GM23338 (cell line): ENCODE data around the gene BACH1. TPM values are rescaled to one million over a fixed set of nuclear protein-coding genes. Genes with fewer than 3 reads are reported as not detected.

Experiments used
- ATAC-seq: fragments of 200-7000 bp; cut with Tn5 transposase; 3 replicates; pipeline ENCODE4 v1.9.1; 2020
- DNase-seq: peaks from one replicate; pipeline ENCODE4 v3.0.0-alpha.2; 2015; ENCODE audit warnings: low spot score
- H2AFZ ChIP-seq: fragments of 200-600 bp; sonication (generic); 2 replicates; pipeline ENCODE4 v1.8.0; 2016; ENCODE audit warnings: antibody characterized with exemption, mild to moderate bottlenecking, moderate library complexity
- H3F3A ChIP-seq: fragments of 200-600 bp; sonication (generic); replicated peaks from 2 replicates; pipeline ENCODE4 v1.8.0; 2017; ENCODE audit warnings: antibody characterized with exemption, mixed run types, low read depth
- H3K27ac ChIP-seq: fragments of 200-600 bp; sonication (generic); 2 replicates; pipeline ENCODE4 v1.6.1; 2016; ENCODE audit warnings: low read depth
- H3K27me3 ChIP-seq: fragments of 200-600 bp; sonication (generic); 2 replicates; pipeline ENCODE4 v1.8.0; 2016; ENCODE audit warnings: mild to moderate bottlenecking, mixed run types, moderate library complexity; ENCODE audit not compliant: insufficient read depth
- H3K36me3 ChIP-seq: fragments of 200-600 bp; sonication (generic); 2 replicates; pipeline ENCODE4 v1.8.0; 2016; ENCODE audit warnings: mild to moderate bottlenecking; ENCODE audit not compliant: insufficient read depth
- H3K4me1 ChIP-seq: fragments of 200-600 bp; sonication (generic); 2 replicates; pipeline ENCODE4 v1.8.0; 2016; ENCODE audit warnings: mild to moderate bottlenecking, moderate library complexity; ENCODE audit not compliant: insufficient read depth
- H3K4me2 ChIP-seq: fragments of 200-600 bp; sonication (generic); 2 replicates; pipeline ENCODE4 v1.7.1; 2017; ENCODE audit warnings: mixed run types
- H3K4me3 ChIP-seq: fragments of 200-600 bp; sonication (generic); 2 replicates; pipeline ENCODE4 v1.6.1; 2016; ENCODE audit warnings: mixed run types
- H3K79me2 ChIP-seq: fragments of 200-600 bp; sonication (generic); replicated peaks from 2 replicates; pipeline ENCODE4 v1.8.0; 2017; ENCODE audit warnings: mild to moderate bottlenecking; ENCODE audit not compliant: insufficient read depth
- H3K9me2 ChIP-seq: fragments of 200-600 bp; sonication (generic); 2 replicates; pipeline ENCODE4 v1.8.0; 2017; ENCODE audit not compliant: insufficient read depth
- H4K20me1 ChIP-seq: fragments of 200-600 bp; sonication (generic); replicated peaks from 2 replicates; pipeline ENCODE4 v1.8.0; 2017; ENCODE audit warnings: mild to moderate bottlenecking; ENCODE audit not compliant: insufficient read depth
- H3K27ac Mint-ChIP-seq: 2 replicates; pipeline ENCODE4 v1.8.0; 2020; ENCODE audit warnings: inconsistent platforms, mild to moderate bottlenecking, moderate library complexity, mixed read lengths
- H3K27me3 Mint-ChIP-seq: 3 replicates; pipeline ENCODE4 v1.8.0; 2022; ENCODE audit warnings: low read depth, mild to moderate bottlenecking, moderate library complexity, mixed read lengths, inconsistent platforms; ENCODE audit not compliant: insufficient read depth, poor library complexity
- H3K36me3 Mint-ChIP-seq: 3 replicates; pipeline ENCODE4 v1.8.0; 2021; ENCODE audit warnings: low read depth, mild to moderate bottlenecking, inconsistent platforms, moderate library complexity, mixed read lengths
- H3K4me1 Mint-ChIP-seq: 3 replicates; pipeline ENCODE4 v1.8.0; 2020; ENCODE audit warnings: mild to moderate bottlenecking, inconsistent platforms, mixed read lengths
- H3K4me3 Mint-ChIP-seq: 3 replicates; pipeline ENCODE4 v1.8.0; 2021; ENCODE audit warnings: moderate library complexity, mild to moderate bottlenecking, inconsistent platforms, mixed read lengths
- H3K9me3 Mint-ChIP-seq: 3 replicates; pipeline ENCODE4 v1.8.0; 2020; ENCODE audit warnings: moderate library complexity, mild to moderate bottlenecking, inconsistent platforms, mixed read lengths
- CREB1 ChIP-seq: fragments of 250-450 bp; sonication (Bioruptor Pico); IDR thresholded peaks from 2 replicates; pipeline ENCODE4 v1.5.0; 2020; ENCODE audit warnings: low read depth, mild to moderate bottlenecking, moderate library complexity
- EZH2 ChIP-seq: fragments of 200-600 bp; sonication (generic); IDR thresholded peaks from one replicate; pipeline ENCODE4 v1.8.0; 2017; ENCODE audit warnings: antibody characterized with exemption, mild to moderate bottlenecking, low read depth; ENCODE audit not compliant: unreplicated experiment
- EZH2phosphoT487 ChIP-seq: fragments of 200-600 bp; sonication (generic); IDR thresholded peaks from one replicate; pipeline ENCODE4 v1.8.1; 2018; ENCODE audit warnings: antibody characterized with exemption; ENCODE audit not compliant: unreplicated experiment
- JUNB ChIP-seq: IDR thresholded peaks from one replicate; pipeline ENCODE4 v1.6.1; 2016; ENCODE audit warnings: antibody characterized with exemption; ENCODE audit not compliant: unreplicated experiment
- NANOG ChIP-seq: IDR thresholded peaks from 2 replicates; pipeline ENCODE4 v1.6.1; 2016; ENCODE audit warnings: antibody characterized with exemption, borderline replicate concordance
- STAT1 ChIP-seq: IDR thresholded peaks from one replicate; pipeline ENCODE4 v1.6.1; 2016; ENCODE audit warnings: antibody characterized with exemption; ENCODE audit not compliant: unreplicated experiment
- ZNF114 ChIP-seq: fragments of 250-450 bp; sonication (Bioruptor Pico); IDR thresholded peaks from 2 replicates; pipeline ENCODE4 v1.5.0; 2020; ENCODE audit warnings: mild to moderate bottlenecking, moderate library complexity
- ZNF331 ChIP-seq: fragments of 250-450 bp; sonication (Bioruptor Pico); IDR thresholded peaks from 2 replicates; pipeline ENCODE4 v1.5.0; 2020; ENCODE audit warnings: low read depth, mild to moderate bottlenecking, moderate library complexity
- polyA plus RNA-seq: library from polyadenylated mRNA; unstranded; fragments of >200 nt; fragmentation: Nextera tagmentation; extraction: Ambion mirVana; gene quantifications from 2 replicates; pipeline ENCODE4 v1.2.1, GENCODE V29; 2016
- total RNA-seq: library from RNA; depleted of rRNA; stranded (reverse); fragments of >200 nt; shearing (Covaris generic); gene quantifications from 2 replicates; pipeline ENCODE4 v1.2.3, GENCODE V29; 2014
- TF ChIP-seq, protein P1 (sequence below), 2 experiments: fragments of 200-600 bp in 1 of 2; sonication (generic) in 1 of 2; conservative IDR thresholded peaks; 2 replicates each; pipeline versions ENCODE4 v1.5.1 to v1.6.1; 2016 to 2017; ENCODE audit warnings: antibody characterized with exemption in 2 of 2, low read depth in 2 of 2, mild to moderate bottlenecking in 2 of 2, moderate library complexity in 1 of 2
- TF ChIP-seq, protein P2 (sequence below): IDR thresholded peaks from 2 replicates; pipeline ENCODE4 v1.6.1; 2016; ENCODE audit warnings: antibody characterized with exemption
- TF ChIP-seq, protein P3 (sequence below): IDR thresholded peaks from one replicate; pipeline ENCODE4 v1.6.1; 2018; ENCODE audit warnings: antibody characterized with exemption; ENCODE audit not compliant: unreplicated experiment

BACH1 gene
- total and polyA plus RNA-seq, 2 experiments from 2014 or later = 18.9 to 41.2 TPM

DNA sequence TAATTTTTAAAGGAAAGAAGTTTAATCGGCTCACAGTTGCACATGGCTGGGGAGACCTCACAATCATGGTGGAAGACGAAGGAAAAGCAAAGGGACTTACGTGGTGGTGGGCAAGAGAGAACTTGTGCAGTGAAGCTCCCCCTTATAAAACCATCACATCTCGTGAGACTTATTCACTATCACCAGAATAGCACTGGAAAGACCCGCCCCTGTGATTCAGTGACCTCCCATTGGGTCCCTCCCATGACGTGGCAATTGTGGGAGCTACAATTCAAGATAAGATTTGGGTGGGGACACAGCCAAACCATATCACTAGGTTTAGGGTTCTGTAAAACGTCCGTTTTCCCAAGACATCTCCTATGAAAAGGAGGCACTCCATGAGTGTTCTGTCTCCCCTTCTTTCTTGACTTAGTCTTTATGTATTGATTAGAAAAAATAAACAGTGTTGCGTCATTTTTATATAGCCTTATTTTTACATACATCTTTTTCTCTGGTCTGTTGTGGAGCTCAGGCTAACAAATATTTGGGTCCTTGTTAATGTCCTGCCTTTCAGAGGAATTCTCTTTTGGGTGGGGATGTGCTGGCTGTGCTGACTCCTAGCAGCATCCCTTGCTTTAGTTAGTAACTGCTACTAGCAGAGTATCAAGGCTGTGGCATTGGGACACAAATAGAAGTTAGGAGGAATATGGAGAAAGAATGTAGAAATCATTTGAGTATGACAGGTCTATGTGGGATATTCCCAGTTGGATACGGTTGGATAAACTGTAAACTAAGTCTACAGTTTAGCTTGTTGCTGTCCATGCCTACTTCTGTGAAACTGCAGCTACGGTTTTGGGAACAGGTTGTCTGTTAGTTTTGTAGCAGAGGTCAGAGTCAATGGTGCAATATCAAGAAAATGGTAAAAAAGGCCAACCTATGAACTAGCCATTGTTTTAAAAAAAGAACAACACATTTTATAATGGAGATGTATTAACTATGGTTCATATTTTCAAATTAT is 23.5 kb downstream of the BACH1 start:
- peaks cover 17% of the 10 kb centered on the region; the same call in 1 of the 2 replicates for H3K36me3 ChIP-seq
- H2AFZ ChIP-seq = no peak overlapping the region
- peaks cover 9% of the 10 kb centered on the region for H3K4me1 Mint-ChIP-seq
- H3K27me3 Mint-ChIP-seq = no peaks in the 10 kb centered on the region
- no peak for ATAC-seq
- H3K4me2 ChIP-seq = no peak overlapping the region
- H3K4me3 Mint-ChIP-seq = no peak overlapping the region
- TF ChIP-seq JUNB = no peak
- TF ChIP-seq EZH2phosphoT487 = no peak
- TF ChIP-seq STAT1 = no peak
- TF ChIP-seq, protein P1, sequence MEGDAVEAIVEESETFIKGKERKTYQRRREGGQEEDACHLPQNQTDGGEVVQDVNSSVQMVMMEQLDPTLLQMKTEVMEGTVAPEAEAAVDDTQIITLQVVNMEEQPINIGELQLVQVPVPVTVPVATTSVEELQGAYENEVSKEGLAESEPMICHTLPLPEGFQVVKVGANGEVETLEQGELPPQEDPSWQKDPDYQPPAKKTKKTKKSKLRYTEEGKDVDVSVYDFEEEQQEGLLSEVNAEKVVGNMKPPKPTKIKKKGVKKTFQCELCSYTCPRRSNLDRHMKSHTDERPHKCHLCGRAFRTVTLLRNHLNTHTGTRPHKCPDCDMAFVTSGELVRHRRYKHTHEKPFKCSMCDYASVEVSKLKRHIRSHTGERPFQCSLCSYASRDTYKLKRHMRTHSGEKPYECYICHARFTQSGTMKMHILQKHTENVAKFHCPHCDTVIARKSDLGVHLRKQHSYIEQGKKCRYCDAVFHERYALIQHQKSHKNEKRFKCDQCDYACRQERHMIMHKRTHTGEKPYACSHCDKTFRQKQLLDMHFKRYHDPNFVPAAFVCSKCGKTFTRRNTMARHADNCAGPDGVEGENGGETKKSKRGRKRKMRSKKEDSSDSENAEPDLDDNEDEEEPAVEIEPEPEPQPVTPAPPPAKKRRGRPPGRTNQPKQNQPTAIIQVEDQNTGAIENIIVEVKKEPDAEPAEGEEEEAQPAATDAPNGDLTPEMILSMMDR (conservative IDR thresholded peaks at IDR 0.05; ENCODE audit: low read depth in 2 of 2) = no peak
- no peak for TF ChIP-seq EZH2
- TF ChIP-seq ZNF331 (CRISPR knock-in tag) = no peak
- TF ChIP-seq, protein P2, sequence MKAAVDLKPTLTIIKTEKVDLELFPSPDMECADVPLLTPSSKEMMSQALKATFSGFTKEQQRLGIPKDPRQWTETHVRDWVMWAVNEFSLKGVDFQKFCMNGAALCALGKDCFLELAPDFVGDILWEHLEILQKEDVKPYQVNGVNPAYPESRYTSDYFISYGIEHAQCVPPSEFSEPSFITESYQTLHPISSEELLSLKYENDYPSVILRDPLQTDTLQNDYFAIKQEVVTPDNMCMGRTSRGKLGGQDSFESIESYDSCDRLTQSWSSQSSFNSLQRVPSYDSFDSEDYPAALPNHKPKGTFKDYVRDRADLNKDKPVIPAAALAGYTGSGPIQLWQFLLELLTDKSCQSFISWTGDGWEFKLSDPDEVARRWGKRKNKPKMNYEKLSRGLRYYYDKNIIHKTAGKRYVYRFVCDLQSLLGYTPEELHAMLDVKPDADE = no peak
- TF ChIP-seq NANOG = no peak
- TF ChIP-seq ZNF114 (CRISPR knock-in tag) = no peak
- TF ChIP-seq, protein P3, sequence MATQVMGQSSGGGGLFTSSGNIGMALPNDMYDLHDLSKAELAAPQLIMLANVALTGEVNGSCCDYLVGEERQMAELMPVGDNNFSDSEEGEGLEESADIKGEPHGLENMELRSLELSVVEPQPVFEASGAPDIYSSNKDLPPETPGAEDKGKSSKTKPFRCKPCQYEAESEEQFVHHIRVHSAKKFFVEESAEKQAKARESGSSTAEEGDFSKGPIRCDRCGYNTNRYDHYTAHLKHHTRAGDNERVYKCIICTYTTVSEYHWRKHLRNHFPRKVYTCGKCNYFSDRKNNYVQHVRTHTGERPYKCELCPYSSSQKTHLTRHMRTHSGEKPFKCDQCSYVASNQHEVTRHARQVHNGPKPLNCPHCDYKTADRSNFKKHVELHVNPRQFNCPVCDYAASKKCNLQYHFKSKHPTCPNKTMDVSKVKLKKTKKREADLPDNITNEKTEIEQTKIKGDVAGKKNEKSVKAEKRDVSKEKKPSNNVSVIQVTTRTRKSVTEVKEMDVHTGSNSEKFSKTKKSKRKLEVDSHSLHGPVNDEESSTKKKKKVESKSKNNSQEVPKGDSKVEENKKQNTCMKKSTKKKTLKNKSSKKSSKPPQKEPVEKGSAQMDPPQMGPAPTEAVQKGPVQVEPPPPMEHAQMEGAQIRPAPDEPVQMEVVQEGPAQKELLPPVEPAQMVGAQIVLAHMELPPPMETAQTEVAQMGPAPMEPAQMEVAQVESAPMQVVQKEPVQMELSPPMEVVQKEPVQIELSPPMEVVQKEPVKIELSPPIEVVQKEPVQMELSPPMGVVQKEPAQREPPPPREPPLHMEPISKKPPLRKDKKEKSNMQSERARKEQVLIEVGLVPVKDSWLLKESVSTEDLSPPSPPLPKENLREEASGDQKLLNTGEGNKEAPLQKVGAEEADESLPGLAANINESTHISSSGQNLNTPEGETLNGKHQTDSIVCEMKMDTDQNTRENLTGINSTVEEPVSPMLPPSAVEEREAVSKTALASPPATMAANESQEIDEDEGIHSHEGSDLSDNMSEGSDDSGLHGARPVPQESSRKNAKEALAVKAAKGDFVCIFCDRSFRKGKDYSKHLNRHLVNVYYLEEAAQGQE = no peak
- TF ChIP-seq CREB1 (CRISPR knock-in tag) = no peak
- H3K27me3 ChIP-seq = no peaks in the 10 kb centered on the region
- H3K9me3 Mint-ChIP-seq = no peaks in the 10 kb centered on the region
- no peaks in the 10 kb centered on the region for H3K4me1 ChIP-seq
- DNase-seq = no peak
- peaks cover 13% of the 10 kb centered on the region for H4K20me1 ChIP-seq
- peaks cover 98% of the 10 kb centered on the region for H3K79me2 ChIP-seq
- H3K36me3 Mint-ChIP-seq = peaks cover 35% of the 10 kb centered on the region
- H3K4me3 ChIP-seq = no peak overlapping the region
- peak overlapping the region; percentile 54; the same call in 1 of the 2 replicates for H3K27ac Mint-ChIP-seq
- H3K27ac ChIP-seq = no peak overlapping the region
- H3F3A ChIP-seq = no peaks in the 10 kb centered on the region
- no peaks in the 10 kb centered on the region for H3K9me2 ChIP-seq
